RPMI8226 (cell line): ENCODE measurements around the gene GBP3.
A peak's percentile ranks its signal among the peaks of the same experiment; 100 is the strongest.
"Not testable (repeated sequence)": the region's sequence is repeated elsewhere in the genome, so short reads cannot be mapped to it uniquely, and the experiment has no call there.

Source experiments
- DNase-seq: peaks from one replicate; pipeline ENCODE4 v3.0.0-alpha.2; 2015

The GBP3 gene

DNA sequence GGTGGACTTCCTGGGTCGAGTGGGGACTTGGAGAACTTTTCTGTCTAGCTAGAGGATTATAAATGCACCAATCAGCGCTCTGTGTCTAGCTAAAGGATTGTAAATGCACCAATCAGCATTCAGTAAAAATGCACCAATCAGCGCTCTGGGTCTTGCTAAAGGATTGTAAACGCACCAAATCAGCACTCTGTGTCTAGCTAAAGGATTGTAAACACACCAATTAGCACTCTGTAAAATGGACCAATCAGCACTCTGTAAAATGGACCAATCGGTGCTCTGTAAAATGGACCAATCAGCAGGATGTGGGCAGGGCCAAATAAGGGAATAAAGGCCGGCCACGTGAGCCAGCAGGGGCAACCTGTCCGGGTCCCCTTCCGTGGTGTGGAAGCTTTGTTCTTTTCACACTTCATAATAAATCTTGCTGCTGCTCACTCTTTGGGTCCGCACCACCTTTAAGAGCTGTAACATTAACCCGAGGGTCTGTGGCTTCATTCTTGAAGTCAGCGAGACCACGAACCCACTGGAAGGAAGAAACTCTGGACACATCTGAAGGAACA lies 48.0 kb downstream of the GBP3 start:
- not testable (repeated sequence) for DNase-seq

DNA sequence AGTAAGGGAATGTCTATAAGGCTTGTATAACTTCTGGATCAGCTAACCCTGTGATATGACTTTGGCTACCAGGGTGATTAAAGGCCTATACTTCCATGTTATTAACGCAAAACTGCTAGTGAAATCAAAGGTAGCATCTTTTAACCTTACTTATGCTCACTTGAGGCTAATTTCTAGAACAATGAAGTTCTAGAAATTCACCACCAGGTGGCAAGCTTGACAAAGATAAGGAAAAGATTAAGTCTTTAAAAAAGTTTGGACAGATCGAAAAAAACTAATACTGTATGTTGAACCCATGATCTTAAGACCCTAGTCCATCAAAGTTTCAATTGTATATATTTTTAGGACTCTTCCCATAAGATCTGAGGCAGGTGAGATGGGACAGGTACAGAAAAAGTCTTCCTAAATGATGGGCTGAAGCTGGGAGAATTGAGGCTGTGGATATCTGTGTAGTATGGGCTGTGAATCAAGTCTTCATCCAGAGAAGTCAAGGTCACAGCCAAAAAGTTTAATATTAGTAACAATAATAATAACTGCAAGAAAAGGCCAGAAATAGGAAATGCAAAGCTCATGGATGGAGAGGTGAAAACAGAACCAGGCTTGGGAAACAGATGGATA lies 49.0 kb downstream of the GBP3 start:
- DNase-seq = peak; percentile 41

DNA sequence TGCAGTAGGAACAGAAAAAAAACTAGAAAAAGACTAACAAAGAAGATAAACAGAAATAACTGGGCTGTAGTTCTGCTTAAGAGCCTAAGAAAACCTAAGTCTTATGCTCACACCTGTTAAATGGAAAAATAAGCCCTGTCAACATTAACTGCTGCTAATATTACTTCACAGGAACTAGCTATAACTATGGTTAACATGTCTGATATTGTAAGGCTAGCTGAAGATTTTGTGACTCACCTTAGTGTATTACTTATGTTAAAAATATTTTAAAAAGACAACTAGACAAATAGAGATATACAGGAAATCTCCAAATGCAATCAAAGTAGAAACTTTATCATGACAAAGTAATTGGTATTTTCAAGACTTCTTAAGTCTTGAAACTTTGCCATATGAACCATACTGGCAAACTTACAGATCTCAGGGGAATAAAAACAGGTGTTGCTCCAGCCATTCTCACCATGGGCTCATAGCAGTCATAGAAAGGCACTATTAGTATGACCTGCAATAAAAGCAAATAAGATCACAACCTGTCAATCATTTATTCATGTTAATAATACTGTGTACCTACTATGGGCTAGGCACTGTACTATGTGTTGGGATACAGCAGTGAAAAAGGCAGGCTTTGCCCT lies 60.9 kb downstream of the GBP3 start:
- DNase-seq = no peak

DNA sequence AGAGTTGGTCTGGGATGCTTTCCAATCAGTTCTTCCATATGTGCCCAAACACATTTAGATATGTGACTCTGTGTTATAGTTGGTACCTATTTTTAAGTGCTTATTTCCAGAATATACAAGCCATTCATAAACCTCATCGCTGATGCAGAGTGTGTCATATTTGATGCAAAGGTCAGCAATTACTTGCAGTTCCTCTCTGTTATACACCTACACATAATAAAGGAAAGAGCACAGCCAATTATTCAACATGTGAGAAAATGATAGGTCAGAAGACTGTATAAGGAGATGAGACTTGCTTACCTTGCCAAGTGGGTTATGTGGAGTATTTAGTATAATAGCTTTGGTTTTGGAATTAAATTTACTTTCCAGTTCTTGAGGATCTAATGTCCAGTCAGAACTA lies 61.6 kb downstream of the GBP3 start:
- DNase-seq = no peak
